Activated CD8-positive, alpha-beta T cell treated with anti-CD3 and anti-CD28 coated beads for 36 hours (primary cell): Measurements from ENCODE around the gene NPY1R. TPM values are rescaled to one million over a fixed set of nuclear protein-coding genes. Genes with fewer than 3 reads are reported as not detected.

ENCODE experiments used
- ATAC-seq: fragments of 200-7000 bp; cut with Tn5 transposase; one replicate; pipeline ENCODE4 v1.10.0; 2021; ENCODE audit warnings: mild to moderate bottlenecking, moderate library complexity
- CTCF ChIA-PET: fragments of 350-600 bp; sonication (Branson Sonifier 250); formaldehyde crosslinking; loops from one replicate; lab custom pipeline; 2021; ENCODE audit warnings: antibody characterized with exemption; lab: Charles Lee
- POLR2A ChIA-PET: fragments of 350-600 bp; sonication (Branson Sonifier 250); formaldehyde crosslinking; loops from one replicate; lab custom pipeline; 2021; ENCODE audit warnings: antibody characterized with exemption; lab: Charles Lee
- DNase-seq: peaks from one replicate; pipeline ENCODE4 v3.0.0-alpha.2; 2020
- H3K27ac Mint-ChIP-seq: one replicate; pipeline ENCODE4 v1.8.0; 2021; ENCODE audit warnings: mild to moderate bottlenecking, mixed read lengths
- H3K27me3 Mint-ChIP-seq: one replicate; pipeline ENCODE4 v1.8.0; 2021; ENCODE audit warnings: mixed read lengths
- H3K36me3 Mint-ChIP-seq: one replicate; pipeline ENCODE4 v1.8.0; 2021; ENCODE audit warnings: low read depth, mixed read lengths
- H3K4me1 Mint-ChIP-seq: one replicate; pipeline ENCODE4 v1.8.0; 2021; ENCODE audit warnings: low read depth, mixed read lengths
- H3K4me3 Mint-ChIP-seq: one replicate; pipeline ENCODE4 v1.8.0; 2021; ENCODE audit warnings: mild to moderate bottlenecking, moderate library complexity, mixed read lengths
- H3K9me3 Mint-ChIP-seq: one replicate; pipeline ENCODE4 v1.8.0; 2021; ENCODE audit warnings: mixed read lengths
- intact Hi-C: fragments of 100-400 bp; cut with micrococcal nuclease; formaldehyde crosslinking; loops from one replicate; pipeline ENCODE4 v1.10.0; 2022
- total RNA-seq, 2 experiments: library from RNA; stranded (reverse); gene quantifications; one replicate each; pipeline ENCODE4 v1.2.3, GENCODE V29; 2021
- TF ChIP-seq, protein P1 (sequence below): fragments of 200-600 bp; IDR thresholded peaks from one replicate; pipeline ENCODE4 v1.8.0; 2022; ENCODE audit warnings: antibody characterized with exemption, mild to moderate bottlenecking

NPY1R gene
- total RNA-seq, 2 experiments from 2014 or later: not detected

DNA sequence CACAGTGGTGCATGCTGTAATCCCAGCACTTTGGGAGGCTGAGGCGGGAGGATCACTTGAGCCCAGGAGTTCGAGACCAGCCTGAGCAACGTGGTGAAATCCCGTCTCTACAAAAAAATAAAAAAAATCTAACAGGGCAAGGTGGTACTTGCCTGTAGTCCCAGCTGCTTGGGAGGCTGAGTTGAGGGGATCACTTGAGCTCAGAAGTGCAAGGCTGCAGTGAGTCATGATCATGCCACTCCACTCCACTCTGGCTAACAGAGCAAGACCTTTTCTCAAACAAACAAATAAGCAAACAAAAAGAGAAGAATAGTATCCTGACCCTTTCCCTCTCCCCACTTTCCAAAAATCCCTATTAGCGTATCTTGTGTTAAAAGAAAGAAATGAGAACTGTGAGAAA, 52.7 kb downstream of the NPY1R start:
- intact Hi-C loops: no loop called here
- Mint-ChIP-seq H3K27ac (no peak overlapping the region), H3K9me3 (no peaks in the 10 kb centered on the region), H3K27me3 (peaks cover 8% of the 10 kb centered on the region), H3K4me1 (no peaks in the 10 kb centered on the region), H3K36me3 (no peaks in the 10 kb centered on the region), H3K4me3 (no peak overlapping the region)
- ChIA-PET POLR2A (no interaction called here), CTCF (no interaction called here)
- ATAC-seq (no peak), DNase-seq (no peak)
- TF ChIP-seq, protein P1, sequence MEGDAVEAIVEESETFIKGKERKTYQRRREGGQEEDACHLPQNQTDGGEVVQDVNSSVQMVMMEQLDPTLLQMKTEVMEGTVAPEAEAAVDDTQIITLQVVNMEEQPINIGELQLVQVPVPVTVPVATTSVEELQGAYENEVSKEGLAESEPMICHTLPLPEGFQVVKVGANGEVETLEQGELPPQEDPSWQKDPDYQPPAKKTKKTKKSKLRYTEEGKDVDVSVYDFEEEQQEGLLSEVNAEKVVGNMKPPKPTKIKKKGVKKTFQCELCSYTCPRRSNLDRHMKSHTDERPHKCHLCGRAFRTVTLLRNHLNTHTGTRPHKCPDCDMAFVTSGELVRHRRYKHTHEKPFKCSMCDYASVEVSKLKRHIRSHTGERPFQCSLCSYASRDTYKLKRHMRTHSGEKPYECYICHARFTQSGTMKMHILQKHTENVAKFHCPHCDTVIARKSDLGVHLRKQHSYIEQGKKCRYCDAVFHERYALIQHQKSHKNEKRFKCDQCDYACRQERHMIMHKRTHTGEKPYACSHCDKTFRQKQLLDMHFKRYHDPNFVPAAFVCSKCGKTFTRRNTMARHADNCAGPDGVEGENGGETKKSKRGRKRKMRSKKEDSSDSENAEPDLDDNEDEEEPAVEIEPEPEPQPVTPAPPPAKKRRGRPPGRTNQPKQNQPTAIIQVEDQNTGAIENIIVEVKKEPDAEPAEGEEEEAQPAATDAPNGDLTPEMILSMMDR: no peak

- no peaks in the 10 kb centered on the region for H3K9me3 Mint-ChIP-seq
- H3K4me3 Mint-ChIP-seq: no peak overlapping the region
- peaks cover 4% of the 10 kb centered on the region for H3K27me3 Mint-ChIP-seq
- no peaks in the 10 kb centered on the region for H3K36me3 Mint-ChIP-seq
- DNase-seq: no peak
- ChIA-PET POLR2A (no interaction called here), CTCF (no interaction called here)
- no peak for ATAC-seq
- H3K4me1 Mint-ChIP-seq: no peaks in the 10 kb centered on the region
- H3K27ac Mint-ChIP-seq: no peak overlapping the region
- TF ChIP-seq, protein P1: no peak
- intact Hi-C loops: no loop called here
Observed at GRCh38 chr4:163274861-163275260, 57.5 kb downstream of the NPY1R start.

Other genes with a start within 250 kb of the NPY1R start
- 10 to 100 TPM; 28.6 to 29.1 TPM for gene NAF1, start 165.7 kb downstream of the NPY1R start, total RNA-seq
- not detected for gene NPY5R, start 11.3 kb upstream of the NPY1R start, total RNA-seq
- not detected for gene TKTL2, start 141.2 kb upstream of the NPY1R start, total RNA-seq
- gene TMA16, start 162.1 kb upstream of the NPY1R start, total RNA-seq: 10 to 100 TPM; 53.5 to 58.4 TPM